IMR-90 (cell line): Measurements from ENCODE around the gene PCYOX1L. TPM values are rescaled to one million over a fixed set of nuclear protein-coding genes. Genes with fewer than 3 reads are reported as not detected.
A peak's percentile ranks its signal among the peaks of the same experiment; 100 is the strongest.

Experiments used
- ATAC-seq: fragments of 200-7000 bp; cut with Tn5 transposase; 2 replicates; pipeline ENCODE4 v1.9.1; 2020; ENCODE audit warnings: low read depth, mild to moderate bottlenecking, moderate library complexity
- BruUV-seq: library from RNA; stranded (reverse); fragments of 400-500 nt; replicated peaks from 2 replicates; lab custom pipeline; 2021; lab: Mats Ljungman, UMichigan
- CTCF ChIA-PET: fragments of 300-600 bp; formaldehyde crosslinking; extraction: SDS; loops from one replicate; lab custom pipeline; 2021; ENCODE audit warnings: antibody characterized with exemption; lab: Yijun Ruan, JAX
- POLR2A ChIA-PET: fragments of 300-600 bp; sonication (Branson Sonifier 250); formaldehyde crosslinking; loops from one replicate; lab custom pipeline; 2022; ENCODE audit warnings: antibody characterized with exemption; ENCODE audit not compliant: unreplicated experiment; lab: Charles Lee
- DNase-seq: peaks from one replicate; pipeline ENCODE4 v3.0.0; 2013
- H2AFZ ChIP-seq: replicated peaks from 2 replicates; pipeline ENCODE3; 2013; ENCODE audit warnings: low read length, mild to moderate bottlenecking; ENCODE audit not compliant: poor library complexity
- H2AK5ac ChIP-seq: 2 replicates; pipeline ENCODE4 v1.6.1; 2013; ENCODE audit warnings: low read depth, low read length, inconsistent platforms
- H2AK9ac ChIP-seq: replicated peaks from 2 replicates; pipeline ENCODE3; 2013; ENCODE audit warnings: mild to moderate bottlenecking, low read depth, low read length, moderate library complexity; ENCODE audit not compliant: poor library complexity
- H2BK120ac ChIP-seq: 2 replicates; pipeline ENCODE4 v1.6.1; 2013; ENCODE audit warnings: low read depth, low read length, inconsistent platforms
- H2BK15ac ChIP-seq: 3 replicates; pipeline ENCODE4 v1.6.1; 2013; ENCODE audit warnings: low read depth, low read length, inconsistent platforms
- H2BK20ac ChIP-seq: 2 replicates; pipeline ENCODE4 v1.6.1; 2013; ENCODE audit warnings: low read depth, mild to moderate bottlenecking, inconsistent platforms, low read length, moderate library complexity
- H2BK5ac ChIP-seq: 2 replicates; pipeline ENCODE4 v1.6.1; 2013; ENCODE audit warnings: mild to moderate bottlenecking, low read depth, low read length, inconsistent platforms; ENCODE audit not compliant: poor library complexity, severe bottlenecking
- H3K14ac ChIP-seq: replicated peaks from 2 replicates; pipeline ENCODE4 v1.6.1; 2013; ENCODE audit warnings: low read depth, low read length, inconsistent platforms
- H3K18ac ChIP-seq: 2 replicates; pipeline ENCODE4 v1.6.1; 2013; ENCODE audit warnings: low read depth, low read length, control low read depth
- H3K23ac ChIP-seq: 2 replicates; pipeline ENCODE4 v1.6.1; 2013; ENCODE audit warnings: low read depth, low read length, inconsistent platforms
- H3K27ac ChIP-seq: 2 replicates; pipeline ENCODE4 v1.5.1; 2013; ENCODE audit warnings: mild to moderate bottlenecking, control low read depth, low read length; ENCODE audit not compliant: insufficient read depth
- H3K27me3 ChIP-seq: 2 replicates; pipeline ENCODE4 v1.6.1; 2013; ENCODE audit warnings: low read length; ENCODE audit not compliant: control insufficient read depth, insufficient read depth
- H3K36me3 ChIP-seq: 2 replicates; pipeline ENCODE4 v1.6.1; 2013; ENCODE audit warnings: low read length, mixed read lengths; ENCODE audit not compliant: control insufficient read depth, insufficient read depth
- H3K4ac ChIP-seq: 2 replicates; pipeline ENCODE4 v1.6.1; 2013; ENCODE audit warnings: low read depth, low read length, inconsistent platforms
- H3K4me1 ChIP-seq: 2 replicates; pipeline ENCODE4 v1.6.1; 2013; ENCODE audit warnings: low read length, mixed read lengths; ENCODE audit not compliant: control insufficient read depth, insufficient read depth
- H3K4me2 ChIP-seq: 2 replicates; pipeline ENCODE4 v1.6.1; 2013; ENCODE audit warnings: low read depth, mild to moderate bottlenecking, control low read depth, low read length, moderate library complexity
- H3K4me3 ChIP-seq: 2 replicates; pipeline ENCODE4 v1.5.1; 2013; ENCODE audit warnings: low read depth, mild to moderate bottlenecking, control low read depth, low read length, moderate library complexity; ENCODE audit not compliant: insufficient read depth
- H3K56ac ChIP-seq: 2 replicates; pipeline ENCODE4 v1.6.1; 2013; ENCODE audit warnings: low read length, inconsistent platforms; ENCODE audit not compliant: insufficient read depth; ENCODE audit errors: extremely low read depth
- H3K79me1 ChIP-seq, 2 experiments: 2 replicates each; pipeline ENCODE4 v1.6.1; 2013; ENCODE audit warnings: low read length in 2 of 2, inconsistent platforms in 1 of 2, low read depth in 1 of 2
- H3K9ac ChIP-seq: 2 replicates; pipeline ENCODE4 v1.6.1; 2013; ENCODE audit warnings: low read depth, low read length, control low read depth
- H3K9me1 ChIP-seq: 2 replicates; pipeline ENCODE4 v1.6.1; 2013; ENCODE audit warnings: low read length, inconsistent platforms; ENCODE audit not compliant: insufficient read depth
- H3K9me3 ChIP-seq: 2 replicates; pipeline ENCODE4 v1.6.1; 2013; ENCODE audit warnings: low read length; ENCODE audit not compliant: control insufficient read depth, insufficient read depth
- H4K20me1 ChIP-seq: 2 replicates; pipeline ENCODE4 v1.6.1; 2013; ENCODE audit warnings: low read length, inconsistent platforms; ENCODE audit not compliant: insufficient read depth
- H4K5ac ChIP-seq: 2 replicates; pipeline ENCODE4 v1.6.1; 2013; ENCODE audit warnings: mild to moderate bottlenecking, low read depth, low read length, control low read depth
- H4K8ac ChIP-seq, 2 experiments: 2 replicates each; pipeline ENCODE4 v1.6.1; 2013; ENCODE audit warnings: low read depth in 2 of 2, low read length in 2 of 2, control low read depth in 1 of 2, inconsistent platforms in 1 of 2
- H4K91ac ChIP-seq: 2 replicates; pipeline ENCODE4 v1.6.1; 2013; ENCODE audit warnings: low read depth, low read length, inconsistent platforms; ENCODE audit not compliant: insufficient read depth
- CHD1 ChIP-seq: IDR thresholded peaks from 2 replicates; pipeline ENCODE4 v1.6.1; 2012; ENCODE audit warnings: low read depth, low read length, improper control_type of control experiment
- MAFK ChIP-seq: IDR thresholded peaks from 2 replicates; pipeline ENCODE4 v1.6.1; 2012; ENCODE audit warnings: low read depth, low read length, improper control_type of control experiment
- MAZ ChIP-seq: IDR thresholded peaks from 2 replicates; pipeline ENCODE4 v1.6.1; 2012; ENCODE audit warnings: low read depth, mild to moderate bottlenecking, low read length, improper control_type of control experiment, moderate library complexity, borderline replicate concordance
- RFX5 ChIP-seq: IDR thresholded peaks from 2 replicates; pipeline ENCODE4 v1.8.0; 2012; ENCODE audit warnings: low read depth, mild to moderate bottlenecking, low read length, moderate library complexity
- dilution Hi-C: fragments of 300-500 bp; cut with HindIII; formaldehyde crosslinking; loops from one replicate; pipeline ENCODE4 v1.14.3; 2018; ENCODE audit warnings: low sequenced_read_pairs; ENCODE audit not compliant: unreplicated experiment
- in situ Hi-C: fragments of 300-500 bp; cut with MboI; formaldehyde crosslinking; loops from 3 replicates; pipeline ENCODE4 v1.14.3; 2019; ENCODE audit warnings: low sequenced_read_pairs, inconsistent platforms, mixed read lengths
- intact Hi-C: fragments of 100-400 bp; cut with micrococcal nuclease; formaldehyde crosslinking; loops from 2 replicates; pipeline ENCODE4 v1.10.0; 2022
- polyA plus RNA-seq, 3 experiments: library from polyadenylated mRNA; depleted of rRNA; stranded (reverse); fragments of >200 nt; gene quantifications; 2 replicates each; pipeline ENCODE4 v1.2.3, GENCODE V29; 2012; ENCODE audit warnings: low replicate concordance in 1 of 3
- total RNA-seq: library from RNA; depleted of rRNA; stranded (reverse); fragments of >200 nt; gene quantifications from 2 replicates; pipeline ENCODE4 v1.2.3, GENCODE V29; 2012
- TF ChIP-seq, protein P1 (sequence below): fragments of 150-350 bp; IDR thresholded peaks from 2 replicates; pipeline ENCODE4 v1.6.1; 2017; ENCODE audit warnings: mild to moderate bottlenecking, antibody characterized with exemption, low read length, low read depth
- TF ChIP-seq, protein P2 (sequence below): fragments of 150-350 bp; IDR thresholded peaks from 2 replicates; pipeline ENCODE4 v1.6.1; 2016; ENCODE audit warnings: low read depth, mild to moderate bottlenecking, low read length, moderate library complexity, borderline replicate concordance

Gene PCYOX1L
- total and polyA plus RNA-seq, 2 of the 4 experiments (the other 2 are of a cell fraction) = 7.0 to 14.3 TPM

DNA sequence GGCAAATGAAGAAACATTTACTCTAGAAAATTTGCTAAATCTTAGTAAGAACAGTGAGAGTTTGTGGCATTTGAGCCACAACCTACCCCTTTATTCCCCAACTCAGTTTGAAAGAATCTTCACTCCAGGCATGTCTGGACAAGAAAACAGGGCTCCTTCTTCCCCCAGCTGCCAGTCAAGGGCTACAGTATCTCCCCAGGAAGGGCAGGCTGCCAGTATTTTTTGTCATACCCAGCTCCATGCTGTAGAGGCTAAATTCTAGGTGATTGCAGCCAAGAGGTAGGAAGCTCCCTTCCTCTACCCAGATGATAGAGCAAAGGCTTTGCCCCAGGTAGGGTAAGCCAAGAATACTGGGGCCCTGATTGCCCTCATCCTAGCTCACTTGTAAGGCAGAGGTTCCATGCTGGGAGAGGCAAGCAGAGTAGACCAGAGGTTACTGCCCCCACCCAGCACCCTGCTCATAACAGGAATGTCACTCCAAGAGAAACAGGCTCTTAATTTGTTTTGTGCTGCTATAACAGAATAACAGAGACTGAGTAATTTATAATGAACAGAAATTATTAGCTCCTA is 32.6 kb upstream of the PCYOX1L start:
- Histone ChIP-seq H3K18ac (peak overlapping the region; percentile 25), H2AFZ (no peak overlapping the region), H3K79me1 (no peaks in the 10 kb centered on the region), H2BK5ac (peak overlapping the region; percentile 67), H3K9me1 (peaks cover 7% of the 10 kb centered on the region), H3K56ac (no peak overlapping the region), H3K4me2 (no peak overlapping the region), H3K4me1 (peaks cover 11% of the 10 kb centered on the region), H2BK120ac (peak overlapping the region; percentile 47; the same call in 1 of the 2 replicates), H4K91ac (peak overlapping the region; percentile 36; the same call in 1 of the 2 replicates), H3K9me3 (no peaks in the 10 kb centered on the region), H3K27me3 (no peaks in the 10 kb centered on the region), H4K20me1 (no peaks in the 10 kb centered on the region), H3K14ac (0 out of 2 replicates have a peak overlapping the region, but pooled peaks have one; percentile 5), H4K5ac (peak overlapping the region; percentile 28), H3K9ac (no peak overlapping the region), H3K27ac (peak overlapping the region; percentile 44; the same call in 1 of the 2 replicates), H2AK9ac (peak overlapping the region; percentile 12), H3K36me3 (no peaks in the 10 kb centered on the region), H3K4me3 (no peak overlapping the region), H3K23ac (0 out of 2 replicates have a peak overlapping the region, but pooled peaks have one; percentile 8), H2BK15ac (no peak overlapping the region; the same call in 2 of the 3 replicates), H2AK5ac (no peak overlapping the region), H2BK20ac (peak overlapping the region; percentile 11; the same call in 1 of the 2 replicates), H3K4ac (peak overlapping the region; percentile 61; the same call in 1 of the 2 replicates), H4K8ac (peak overlapping the region; percentile 10 to 63; a peak in 3 of 4 replicates)
- intact Hi-C loops (no loop called here), in situ Hi-C loops (no loop called here), dilution Hi-C loops (no loop called here)
- TF ChIP-seq, protein P1, sequence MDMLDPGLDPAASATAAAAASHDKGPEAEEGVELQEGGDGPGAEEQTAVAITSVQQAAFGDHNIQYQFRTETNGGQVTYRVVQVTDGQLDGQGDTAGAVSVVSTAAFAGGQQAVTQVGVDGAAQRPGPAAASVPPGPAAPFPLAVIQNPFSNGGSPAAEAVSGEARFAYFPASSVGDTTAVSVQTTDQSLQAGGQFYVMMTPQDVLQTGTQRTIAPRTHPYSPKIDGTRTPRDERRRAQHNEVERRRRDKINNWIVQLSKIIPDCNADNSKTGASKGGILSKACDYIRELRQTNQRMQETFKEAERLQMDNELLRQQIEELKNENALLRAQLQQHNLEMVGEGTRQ = no peak
- TF ChIP-seq CHD1 (no peak), RFX5 (no peak), MAZ (no peak), MAFK (no peak)
- TF ChIP-seq, protein P2, sequence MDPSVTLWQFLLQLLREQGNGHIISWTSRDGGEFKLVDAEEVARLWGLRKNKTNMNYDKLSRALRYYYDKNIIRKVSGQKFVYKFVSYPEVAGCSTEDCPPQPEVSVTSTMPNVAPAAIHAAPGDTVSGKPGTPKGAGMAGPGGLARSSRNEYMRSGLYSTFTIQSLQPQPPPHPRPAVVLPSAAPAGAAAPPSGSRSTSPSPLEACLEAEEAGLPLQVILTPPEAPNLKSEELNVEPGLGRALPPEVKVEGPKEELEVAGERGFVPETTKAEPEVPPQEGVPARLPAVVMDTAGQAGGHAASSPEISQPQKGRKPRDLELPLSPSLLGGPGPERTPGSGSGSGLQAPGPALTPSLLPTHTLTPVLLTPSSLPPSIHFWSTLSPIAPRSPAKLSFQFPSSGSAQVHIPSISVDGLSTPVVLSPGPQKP = no peak
- ATAC-seq (peak; percentile 28; the same call in 1 of the 2 replicates), DNase-seq (peak; percentile 38)
- no TSS peak for BruUV-seq
- ChIA-PET POLR2A (no interaction called here), CTCF (interaction anchor here (1.3 kb wide), 1 partner anchor 42 kb away, joined by 3 read pairs; no protein-coding TSS in a partner anchor)
